ENCODE measurements around the gene ASB3.
"Not testable (repeated sequence)": the region's sequence is repeated elsewhere in the genome, so short reads cannot be mapped to it uniquely, and the experiment has no call there.

The ASB3 gene

DNA sequence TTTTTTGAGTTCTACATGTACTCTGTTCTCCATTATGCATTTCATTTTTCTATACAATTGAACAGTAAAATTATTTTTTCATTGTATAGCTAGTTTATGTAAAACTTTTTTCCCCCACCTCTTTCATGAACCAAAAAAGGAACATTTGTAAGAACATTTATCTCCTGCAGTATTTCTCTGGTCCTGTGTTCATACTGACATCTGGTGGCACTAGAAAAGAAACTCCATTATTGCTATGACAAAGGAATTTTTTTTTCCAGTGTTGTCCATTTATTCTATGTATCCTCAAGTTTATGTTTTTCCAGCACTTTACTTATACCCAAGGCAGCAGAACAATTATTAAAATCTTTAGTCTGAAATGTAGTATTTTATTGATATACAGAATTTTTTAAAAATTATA, 46.6 kb downstream of the ASB3 start:
- no peak overlapping the region for H3K4me3 ChIP-seq (ENCODE audit: low read length)
- DNase-seq (ENCODE audit: low read depth), result peak; percentile 31
- TF ChIP-seq, protein P1, sequence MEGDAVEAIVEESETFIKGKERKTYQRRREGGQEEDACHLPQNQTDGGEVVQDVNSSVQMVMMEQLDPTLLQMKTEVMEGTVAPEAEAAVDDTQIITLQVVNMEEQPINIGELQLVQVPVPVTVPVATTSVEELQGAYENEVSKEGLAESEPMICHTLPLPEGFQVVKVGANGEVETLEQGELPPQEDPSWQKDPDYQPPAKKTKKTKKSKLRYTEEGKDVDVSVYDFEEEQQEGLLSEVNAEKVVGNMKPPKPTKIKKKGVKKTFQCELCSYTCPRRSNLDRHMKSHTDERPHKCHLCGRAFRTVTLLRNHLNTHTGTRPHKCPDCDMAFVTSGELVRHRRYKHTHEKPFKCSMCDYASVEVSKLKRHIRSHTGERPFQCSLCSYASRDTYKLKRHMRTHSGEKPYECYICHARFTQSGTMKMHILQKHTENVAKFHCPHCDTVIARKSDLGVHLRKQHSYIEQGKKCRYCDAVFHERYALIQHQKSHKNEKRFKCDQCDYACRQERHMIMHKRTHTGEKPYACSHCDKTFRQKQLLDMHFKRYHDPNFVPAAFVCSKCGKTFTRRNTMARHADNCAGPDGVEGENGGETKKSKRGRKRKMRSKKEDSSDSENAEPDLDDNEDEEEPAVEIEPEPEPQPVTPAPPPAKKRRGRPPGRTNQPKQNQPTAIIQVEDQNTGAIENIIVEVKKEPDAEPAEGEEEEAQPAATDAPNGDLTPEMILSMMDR (IDR thresholded peaks at IDR 0.05; ENCODE audit: insufficient read depth, low read depth, low read length, missing control alignments), result peak; percentile 32

DNA sequence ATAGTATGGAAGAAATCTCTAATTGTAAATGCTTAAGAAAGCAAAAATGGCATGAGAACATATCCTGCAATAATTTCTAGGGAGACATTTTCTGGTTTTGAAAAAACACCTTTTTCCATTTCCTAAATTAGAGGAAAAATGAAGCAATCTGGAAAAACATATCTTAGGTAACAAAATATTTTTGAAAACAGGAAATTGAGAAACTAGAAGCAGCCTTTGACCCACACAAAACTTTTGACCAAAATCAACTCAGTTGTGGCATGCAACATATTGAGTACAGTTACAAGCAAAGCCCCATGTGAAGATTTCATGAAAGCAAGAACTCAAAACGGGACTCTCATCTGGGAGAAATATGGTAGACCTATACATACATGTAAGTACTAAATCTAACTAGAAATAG, 47.7 kb downstream of the ASB3 start:
- H3K4me3 ChIP-seq (ENCODE audit: low read length), result no peak overlapping the region
- TF ChIP-seq, protein P1 (IDR thresholded peaks at IDR 0.05; ENCODE audit: insufficient read depth, low read depth, low read length, missing control alignments), result no peak

DNA sequence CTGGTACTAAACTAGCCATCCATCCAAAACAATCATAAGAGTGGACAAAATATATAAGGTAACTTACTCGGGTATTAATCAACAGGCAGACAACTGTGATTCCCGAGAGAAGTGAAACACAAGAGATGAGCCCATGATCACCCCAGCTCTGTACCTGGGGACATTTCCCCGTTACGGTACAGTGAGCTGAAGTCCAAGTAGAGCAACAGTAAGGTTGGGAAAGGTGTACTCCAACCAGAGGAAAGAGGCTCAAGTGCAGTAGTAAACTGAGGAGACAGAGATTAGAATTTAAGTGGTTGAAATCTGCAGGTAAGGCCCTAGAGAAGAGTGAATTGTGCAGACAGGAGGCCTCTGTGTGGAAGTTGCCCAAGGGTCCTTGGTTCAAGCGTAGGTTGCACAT, 49.7 kb downstream of the ASB3 start:
- no peak for DNase-seq (ENCODE audit: low read depth)
- TF ChIP-seq, protein P1 (IDR thresholded peaks at IDR 0.05; ENCODE audit: insufficient read depth, low read depth, low read length, missing control alignments), result no peak
- H3K4me3 ChIP-seq (ENCODE audit: low read length), result no peak overlapping the region

More for the DNA sequence above, 47.7 kb downstream of the ASB3 start:
- DNase-seq (ENCODE audit: low read depth), result no peak

DNA sequence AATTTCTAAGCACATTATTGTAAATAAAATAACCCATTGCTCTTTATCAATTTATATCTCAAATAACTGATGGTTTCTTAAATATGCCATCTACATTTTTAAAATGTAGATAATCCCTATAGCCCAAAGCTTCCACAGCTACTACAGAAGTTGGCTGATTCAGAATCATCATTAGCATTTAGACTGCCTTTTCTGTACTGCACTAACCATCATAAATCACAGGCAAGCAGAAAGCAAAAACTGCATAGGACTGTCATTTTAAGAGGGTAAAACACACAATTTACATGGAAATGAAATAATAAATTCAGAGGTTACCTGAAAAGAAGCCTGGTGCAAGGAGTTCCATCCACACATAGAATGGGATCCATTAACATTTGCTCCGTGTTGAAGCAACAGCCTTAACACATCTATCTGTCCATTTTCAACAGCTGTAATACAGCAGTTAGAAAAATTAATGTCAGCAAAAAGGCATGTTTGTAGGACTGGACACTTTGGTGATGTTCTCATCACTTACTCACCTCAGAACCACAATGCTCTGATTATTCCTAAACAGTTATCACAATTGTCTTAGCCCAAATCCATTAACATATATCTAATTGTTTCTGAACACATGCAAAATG, 57.5 kb downstream of the ASB3 start:
- TF ChIP-seq, protein P1 (IDR thresholded peaks at IDR 0.05; ENCODE audit: insufficient read depth, low read depth, low read length, missing control alignments), result no peak
- DNase-seq (ENCODE audit: low read depth), result no peak
- no peak overlapping the region for H3K4me3 ChIP-seq (ENCODE audit: low read length)

DNA sequence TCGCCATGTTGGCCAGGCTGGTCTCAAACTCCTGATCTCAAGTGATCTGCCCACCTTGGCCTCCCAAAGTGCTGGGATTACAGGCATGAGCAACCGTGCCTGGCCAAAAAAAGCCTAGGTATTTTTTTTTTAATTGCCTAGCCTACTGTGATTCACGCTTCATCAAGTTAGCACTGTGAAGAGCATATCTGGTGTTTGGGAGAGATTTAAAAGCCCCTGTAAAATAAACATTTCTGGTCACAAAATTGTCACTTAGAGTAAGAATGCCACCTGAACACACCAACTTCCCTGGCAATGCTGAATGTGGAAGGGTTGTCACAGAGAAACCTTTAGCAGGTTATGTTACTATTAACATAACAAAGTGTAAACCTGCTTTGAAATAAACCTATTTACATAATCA, 58.8 kb downstream of the ASB3 start:
- no peak overlapping the region for H3K4me3 ChIP-seq (ENCODE audit: low read length)
- DNase-seq (ENCODE audit: low read depth), result no peak
- TF ChIP-seq, protein P1 (IDR thresholded peaks at IDR 0.05; ENCODE audit: insufficient read depth, low read depth, low read length, missing control alignments), result no peak

DNA sequence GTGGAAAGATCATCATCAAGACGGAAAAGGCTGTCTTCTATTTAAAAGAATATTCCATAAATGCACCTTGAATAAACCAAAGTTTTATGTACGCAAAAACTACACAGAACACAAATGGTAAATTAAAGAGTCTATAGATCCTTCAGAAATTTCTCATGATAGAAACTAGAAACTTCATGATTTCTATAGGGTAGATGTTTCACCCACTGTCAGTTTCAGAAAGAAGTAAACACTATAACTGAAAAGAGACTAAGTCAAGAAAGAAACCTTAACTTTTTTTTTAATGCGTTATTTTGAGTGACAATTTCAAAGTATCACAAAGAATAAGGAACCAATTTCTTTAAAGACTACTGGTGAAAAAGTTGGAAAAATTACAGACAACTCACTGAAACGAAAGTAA, 61.1 kb downstream of the ASB3 start:
- H3K4me3 ChIP-seq (ENCODE audit: low read length), result no peak overlapping the region
- no peak for DNase-seq (ENCODE audit: low read depth)
- TF ChIP-seq, protein P1 (IDR thresholded peaks at IDR 0.05; ENCODE audit: insufficient read depth, low read depth, low read length, missing control alignments), result no peak

DNA sequence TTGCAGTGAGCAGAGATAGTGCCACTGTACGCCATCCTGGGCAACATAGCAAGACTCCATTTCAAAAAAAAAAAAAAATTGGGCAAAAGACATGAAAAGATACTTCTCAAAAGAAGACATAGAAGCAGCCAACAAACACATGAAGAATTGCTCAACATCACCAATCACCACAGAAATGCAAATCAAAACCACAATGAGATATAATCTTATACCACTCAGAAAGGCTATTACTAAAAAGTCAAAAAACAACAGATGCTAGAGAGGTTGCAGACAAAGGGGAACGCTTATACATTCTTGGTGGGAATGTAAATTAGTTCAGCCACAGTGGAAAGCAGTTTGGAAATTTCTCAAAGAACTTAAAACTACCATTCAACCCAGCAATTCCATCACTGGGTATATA, 62.2 kb downstream of the ASB3 start:
- no peak for DNase-seq (ENCODE audit: low read depth)
- TF ChIP-seq, protein P1 (IDR thresholded peaks at IDR 0.05; ENCODE audit: insufficient read depth, low read depth, low read length, missing control alignments), result no peak
- H3K4me3 ChIP-seq (ENCODE audit: low read length), result no peak overlapping the region

DNA sequence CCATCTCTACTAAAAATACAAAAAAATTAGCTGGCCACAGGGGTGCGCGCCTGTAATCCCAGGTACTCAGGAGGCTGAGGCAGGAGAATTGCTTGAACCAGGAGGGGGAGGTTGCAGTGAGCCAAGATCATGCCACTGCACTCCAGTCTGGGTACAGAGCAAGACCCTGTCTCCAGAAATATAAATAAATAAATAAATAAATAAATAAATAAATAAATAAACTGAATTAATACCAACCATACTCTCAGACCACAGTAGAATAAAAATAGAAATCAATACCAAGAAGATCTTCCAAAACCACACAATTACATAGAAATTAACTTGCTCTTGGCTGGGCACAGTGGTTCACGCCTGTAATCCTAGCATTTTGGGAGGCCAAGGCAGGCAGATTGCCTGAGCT, 65.8 kb downstream of the ASB3 start:
- not testable (repeated sequence) for H3K4me3 ChIP-seq (ENCODE audit: low read length); DNase-seq (ENCODE audit: low read depth)
